ENCODE measurements around the gene MRPS6.

DNA sequence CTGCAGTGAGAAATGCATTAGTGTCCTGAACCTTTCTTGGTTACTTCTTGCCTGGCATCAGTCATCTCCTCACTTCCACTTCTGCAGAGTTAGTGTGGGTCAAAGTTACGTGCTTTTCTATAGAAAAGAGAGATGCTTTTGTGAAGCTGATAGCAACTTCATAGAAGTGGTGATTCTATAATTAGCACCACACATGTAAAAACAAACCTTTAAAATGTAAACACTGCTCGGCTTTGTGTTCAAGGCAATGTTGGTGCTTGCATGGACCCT is 57.3 kb downstream of the MRPS6 start:
- no peak for TF ChIP-seq POLR2A (IDR thresholded peaks at IDR 0.05; ENCODE audit: low read depth)
- TF ChIP-seq, protein P1, sequence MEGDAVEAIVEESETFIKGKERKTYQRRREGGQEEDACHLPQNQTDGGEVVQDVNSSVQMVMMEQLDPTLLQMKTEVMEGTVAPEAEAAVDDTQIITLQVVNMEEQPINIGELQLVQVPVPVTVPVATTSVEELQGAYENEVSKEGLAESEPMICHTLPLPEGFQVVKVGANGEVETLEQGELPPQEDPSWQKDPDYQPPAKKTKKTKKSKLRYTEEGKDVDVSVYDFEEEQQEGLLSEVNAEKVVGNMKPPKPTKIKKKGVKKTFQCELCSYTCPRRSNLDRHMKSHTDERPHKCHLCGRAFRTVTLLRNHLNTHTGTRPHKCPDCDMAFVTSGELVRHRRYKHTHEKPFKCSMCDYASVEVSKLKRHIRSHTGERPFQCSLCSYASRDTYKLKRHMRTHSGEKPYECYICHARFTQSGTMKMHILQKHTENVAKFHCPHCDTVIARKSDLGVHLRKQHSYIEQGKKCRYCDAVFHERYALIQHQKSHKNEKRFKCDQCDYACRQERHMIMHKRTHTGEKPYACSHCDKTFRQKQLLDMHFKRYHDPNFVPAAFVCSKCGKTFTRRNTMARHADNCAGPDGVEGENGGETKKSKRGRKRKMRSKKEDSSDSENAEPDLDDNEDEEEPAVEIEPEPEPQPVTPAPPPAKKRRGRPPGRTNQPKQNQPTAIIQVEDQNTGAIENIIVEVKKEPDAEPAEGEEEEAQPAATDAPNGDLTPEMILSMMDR (IDR thresholded peaks at IDR 0.05), result no peak
- TF ChIP-seq EP300 (IDR thresholded peaks at IDR 0.05), result no peak
- no peak for TF ChIP-seq POLR2AphosphoS5 (IDR thresholded peaks at IDR 0.05)

All from esophagus muscularis mucosa (tissue), 4 donors.